Measurements from ENCODE around the gene MVK.

GRCh38 chr12:109532721-109533486 lies 40.7 kb upstream of the MVK start:
- no peak for TF ChIP-seq CTCF (IDR thresholded peaks at IDR 0.05)
- TF ChIP-seq POLR2A (IDR thresholded peaks at IDR 0.05) = no peak

Data from body of pancreas (tissue), 4 donors.